NCI-H128 (cell line): ENCODE results near the gene NDUFS5.
"Not testable (repeated sequence)": the region's sequence is repeated elsewhere in the genome, so short reads cannot be mapped to it uniquely, and the experiment has no call there.

Source experiments
- DNase-seq: peaks from one replicate; lab custom pipeline; 2025; ENCODE audit not compliant: unreplicated experiment; lab: John Stamatoyannopoulos, UW

Gene NDUFS5

GRCh38 chr1:39061951-39062350 is 35.8 kb downstream of the NDUFS5 start:
- DNase-seq, result no peak

- no peak for DNase-seq
Observed at GRCh38 chr1:39063191-39063590, 37.0 kb downstream of the NDUFS5 start.

- DNase-seq, result no peak
Observed at GRCh38 chr1:39063775-39064174, 37.6 kb downstream of the NDUFS5 start.

GRCh38 chr1:39065542-39065941 is 39.4 kb downstream of the NDUFS5 start:
- DNase-seq, result no peak

GRCh38 chr1:39068227-39068626 is 42.1 kb downstream of the NDUFS5 start:
- not testable (repeated sequence) for DNase-seq

- DNase-seq, result not testable (repeated sequence)
Observed at GRCh38 chr1:39071557-39071956, 45.4 kb downstream of the NDUFS5 start.

GRCh38 chr1:39076127-39076798 is 50.1 kb downstream of the NDUFS5 start:
- DNase-seq, result no peak

GRCh38 chr1:39076799-39077148 is 50.6 kb downstream of the NDUFS5 start:
- no peak for DNase-seq

- DNase-seq, result no peak
Observed at GRCh38 chr1:39080269-39080826, 54.2 kb downstream of the NDUFS5 start.

- no peak for DNase-seq
Observed at GRCh38 chr1:39080831-39081270, 54.7 kb downstream of the NDUFS5 start.

- DNase-seq, result no peak
Observed at GRCh38 chr1:39081271-39082009, 55.3 kb downstream of the NDUFS5 start.

- no peak for DNase-seq
Observed at GRCh38 chr1:39082010-39082799, 56.1 kb downstream of the NDUFS5 start.

- no peak for DNase-seq
Observed at GRCh38 chr1:39082811-39083576, 56.8 kb downstream of the NDUFS5 start.

GRCh38 chr1:39084191-39084590 is 58.0 kb downstream of the NDUFS5 start:
- DNase-seq, result no peak
